ENCODE measurements around the gene BBS2.

GRCh38 chr16:56515665-56516064, 4.2 kb downstream of the BBS2 start:
- TF ChIP-seq POLR2A (IDR thresholded peaks at IDR 0.05; ENCODE audit: low read length) (no peak), E2F6 (IDR thresholded peaks at IDR 0.05; ENCODE audit: borderline replicate concordance, low read depth) (no peak), EP300 (IDR thresholded peaks at IDR 0.05) (no peak), NPAS2 (CRISPR knock-in tag; IDR thresholded peaks at IDR 0.05; ENCODE audit: borderline replicate concordance) (no peak), ZFP36 (IDR thresholded peaks at IDR 0.05; ENCODE audit: borderline replicate concordance, partially characterized antibody) (no peak), HDAC2 (IDR thresholded peaks at IDR 0.05) (no peak), RAD21 (conservative IDR thresholded peaks at IDR 0.05 in 1 of 2, IDR thresholded peaks at IDR 0.05 in 1 of 2) (no peak), MAX (IDR thresholded peaks at IDR 0.05) (no peak), PHF8 (IDR thresholded peaks at IDR 0.05; ENCODE audit: borderline replicate concordance, low read depth) (no peak), ATOH8 (CRISPR knock-in tag; IDR thresholded peaks at IDR 0.05; ENCODE audit: low read depth) (no peak), CHD4 (IDR thresholded peaks at IDR 0.05; ENCODE audit: borderline replicate concordance) (no peak), CHD2 (IDR thresholded peaks at IDR 0.05; ENCODE audit: low read length, partially characterized antibody) (no peak)
- TF ChIP-seq, protein P1, sequence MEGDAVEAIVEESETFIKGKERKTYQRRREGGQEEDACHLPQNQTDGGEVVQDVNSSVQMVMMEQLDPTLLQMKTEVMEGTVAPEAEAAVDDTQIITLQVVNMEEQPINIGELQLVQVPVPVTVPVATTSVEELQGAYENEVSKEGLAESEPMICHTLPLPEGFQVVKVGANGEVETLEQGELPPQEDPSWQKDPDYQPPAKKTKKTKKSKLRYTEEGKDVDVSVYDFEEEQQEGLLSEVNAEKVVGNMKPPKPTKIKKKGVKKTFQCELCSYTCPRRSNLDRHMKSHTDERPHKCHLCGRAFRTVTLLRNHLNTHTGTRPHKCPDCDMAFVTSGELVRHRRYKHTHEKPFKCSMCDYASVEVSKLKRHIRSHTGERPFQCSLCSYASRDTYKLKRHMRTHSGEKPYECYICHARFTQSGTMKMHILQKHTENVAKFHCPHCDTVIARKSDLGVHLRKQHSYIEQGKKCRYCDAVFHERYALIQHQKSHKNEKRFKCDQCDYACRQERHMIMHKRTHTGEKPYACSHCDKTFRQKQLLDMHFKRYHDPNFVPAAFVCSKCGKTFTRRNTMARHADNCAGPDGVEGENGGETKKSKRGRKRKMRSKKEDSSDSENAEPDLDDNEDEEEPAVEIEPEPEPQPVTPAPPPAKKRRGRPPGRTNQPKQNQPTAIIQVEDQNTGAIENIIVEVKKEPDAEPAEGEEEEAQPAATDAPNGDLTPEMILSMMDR (IDR thresholded peaks at IDR 0.05) = no peak
- TF ChIP-seq, protein P2, sequence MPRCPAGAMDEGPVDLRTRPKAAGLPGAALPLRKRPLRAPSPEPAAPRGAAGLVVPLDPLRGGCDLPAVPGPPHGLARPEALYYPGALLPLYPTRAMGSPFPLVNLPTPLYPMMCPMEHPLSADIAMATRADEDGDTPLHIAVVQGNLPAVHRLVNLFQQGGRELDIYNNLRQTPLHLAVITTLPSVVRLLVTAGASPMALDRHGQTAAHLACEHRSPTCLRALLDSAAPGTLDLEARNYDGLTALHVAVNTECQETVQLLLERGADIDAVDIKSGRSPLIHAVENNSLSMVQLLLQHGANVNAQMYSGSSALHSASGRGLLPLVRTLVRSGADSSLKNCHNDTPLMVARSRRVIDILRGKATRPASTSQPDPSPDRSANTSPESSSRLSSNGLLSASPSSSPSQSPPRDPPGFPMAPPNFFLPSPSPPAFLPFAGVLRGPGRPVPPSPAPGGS (IDR thresholded peaks at IDR 0.05) = no peak

Measured in A549 (cell line).